SK-N-SH treated with all-trans-retinoic acid at 6 μM for 48 hours (cell line): ENCODE results near the gene MYDGF.

ENCODE experiments used
- ARNTL ChIP-seq: fragments of 450-650 bp; formaldehyde crosslinking; IDR thresholded peaks from 2 replicates; pipeline ENCODE4 v1.5.0; 2020; ENCODE audit warnings: low read depth, mild to moderate bottlenecking, moderate library complexity, borderline replicate concordance
- BACH2 ChIP-seq: fragments of 250-450 bp; sonication (Bioruptor Pico); IDR thresholded peaks from 2 replicates; pipeline ENCODE4 v1.9.0; 2021; ENCODE audit warnings: mild to moderate bottlenecking, borderline replicate concordance
- CREB5 ChIP-seq: fragments of 250-450 bp; sonication (Bioruptor Pico); IDR thresholded peaks from 2 replicates; pipeline ENCODE4 v1.5.1; 2020; ENCODE audit warnings: low read depth, mild to moderate bottlenecking, moderate library complexity
- CSRNP3 ChIP-seq: fragments of 250-450 bp; sonication (Bioruptor Pico); IDR thresholded peaks from 2 replicates; pipeline ENCODE4 v1.5.1; 2021; ENCODE audit warnings: mild to moderate bottlenecking, moderate library complexity
- ESRRG ChIP-seq: fragments of 250-450 bp; sonication (Bioruptor Pico); IDR thresholded peaks from 2 replicates; pipeline ENCODE4 v1.6.1; 2021; ENCODE audit warnings: mild to moderate bottlenecking
- GLIS3 ChIP-seq: fragments of 250-450 bp; sonication (Bioruptor Pico); IDR thresholded peaks from 2 replicates; pipeline ENCODE4 v1.5.0; 2020; ENCODE audit warnings: mild to moderate bottlenecking, moderate library complexity
- ISL1 ChIP-seq: fragments of 250-450 bp; sonication (Bioruptor Pico); IDR thresholded peaks from 2 replicates; pipeline ENCODE4 v2.1.2; 2022; ENCODE audit warnings: mild to moderate bottlenecking, moderate library complexity
- OSR1 ChIP-seq: fragments of 250-450 bp; sonication (Bioruptor Pico); IDR thresholded peaks from 2 replicates; pipeline ENCODE4 v1.8.0; 2022; ENCODE audit warnings: moderate library complexity, mild to moderate bottlenecking, inconsistent platforms
- SNAI2 ChIP-seq: fragments of 250-450 bp; sonication (Bioruptor Pico); IDR thresholded peaks from 2 replicates; pipeline ENCODE4 v1.5.0; 2020; ENCODE audit warnings: mild to moderate bottlenecking, moderate library complexity
- TOX ChIP-seq: fragments of 250-450 bp; sonication (Bioruptor Pico); IDR thresholded peaks from 2 replicates; pipeline ENCODE4 v1.8.0; 2021; ENCODE audit warnings: mild to moderate bottlenecking, moderate library complexity, borderline replicate concordance
- ZFP3 ChIP-seq: fragments of 250-450 bp; sonication (Bioruptor Pico); IDR thresholded peaks from 2 replicates; pipeline ENCODE4 v1.5.0; 2020; ENCODE audit warnings: mild to moderate bottlenecking, moderate library complexity
- TF ChIP-seq, protein P1 (sequence below): fragments of 250-450 bp; sonication (Bioruptor Pico); IDR thresholded peaks from 2 replicates; pipeline ENCODE4 v1.8.0; 2021; ENCODE audit warnings: low read depth, mild to moderate bottlenecking, moderate library complexity, borderline replicate concordance
- TF ChIP-seq, protein P2 (sequence below): fragments of 250-450 bp; sonication (Bioruptor Pico); IDR thresholded peaks from 2 replicates; pipeline ENCODE4 v1.8.0; 2020; ENCODE audit warnings: mild to moderate bottlenecking, moderate library complexity, borderline replicate concordance

- TF ChIP-seq CREB5 (CRISPR knock-in tag) (no peak), ESRRG (CRISPR knock-in tag) (no peak), BACH2 (CRISPR knock-in tag) (no peak), TOX (CRISPR knock-in tag) (no peak), ARNTL (CRISPR knock-in tag) (no peak), OSR1 (CRISPR knock-in tag) (no peak), ZFP3 (CRISPR knock-in tag) (no peak), SNAI2 (no peak), GLIS3 (CRISPR knock-in tag) (no peak), CSRNP3 (CRISPR knock-in tag) (no peak), ISL1 (CRISPR knock-in tag) (no peak)
- TF ChIP-seq, protein P1, sequence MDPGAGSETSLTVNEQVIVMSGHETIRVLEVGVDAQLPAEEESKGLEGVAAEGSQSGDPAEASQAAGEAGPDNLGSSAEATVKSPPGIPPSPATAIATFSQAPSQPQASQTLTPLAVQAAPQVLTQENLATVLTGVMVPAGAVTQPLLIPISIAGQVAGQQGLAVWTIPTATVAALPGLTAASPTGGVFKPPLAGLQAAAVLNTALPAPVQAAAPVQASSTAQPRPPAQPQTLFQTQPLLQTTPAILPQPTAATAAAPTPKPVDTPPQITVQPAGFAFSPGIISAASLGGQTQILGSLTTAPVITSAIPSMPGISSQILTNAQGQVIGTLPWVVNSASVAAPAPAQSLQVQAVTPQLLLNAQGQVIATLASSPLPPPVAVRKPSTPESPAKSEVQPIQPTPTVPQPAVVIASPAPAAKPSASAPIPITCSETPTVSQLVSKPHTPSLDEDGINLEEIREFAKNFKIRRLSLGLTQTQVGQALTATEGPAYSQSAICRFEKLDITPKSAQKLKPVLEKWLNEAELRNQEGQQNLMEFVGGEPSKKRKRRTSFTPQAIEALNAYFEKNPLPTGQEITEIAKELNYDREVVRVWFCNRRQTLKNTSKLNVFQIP, result no peak
- TF ChIP-seq, protein P2, sequence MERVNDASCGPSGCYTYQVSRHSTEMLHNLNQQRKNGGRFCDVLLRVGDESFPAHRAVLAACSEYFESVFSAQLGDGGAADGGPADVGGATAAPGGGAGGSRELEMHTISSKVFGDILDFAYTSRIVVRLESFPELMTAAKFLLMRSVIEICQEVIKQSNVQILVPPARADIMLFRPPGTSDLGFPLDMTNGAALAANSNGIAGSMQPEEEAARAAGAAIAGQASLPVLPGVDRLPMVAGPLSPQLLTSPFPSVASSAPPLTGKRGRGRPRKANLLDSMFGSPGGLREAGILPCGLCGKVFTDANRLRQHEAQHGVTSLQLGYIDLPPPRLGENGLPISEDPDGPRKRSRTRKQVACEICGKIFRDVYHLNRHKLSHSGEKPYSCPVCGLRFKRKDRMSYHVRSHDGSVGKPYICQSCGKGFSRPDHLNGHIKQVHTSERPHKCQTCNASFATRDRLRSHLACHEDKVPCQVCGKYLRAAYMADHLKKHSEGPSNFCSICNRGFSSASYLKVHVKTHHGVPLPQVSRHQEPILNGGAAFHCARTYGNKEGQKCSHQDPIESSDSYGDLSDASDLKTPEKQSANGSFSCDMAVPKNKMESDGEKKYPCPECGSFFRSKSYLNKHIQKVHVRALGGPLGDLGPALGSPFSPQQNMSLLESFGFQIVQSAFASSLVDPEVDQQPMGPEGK (CRISPR knock-in tag), result no peak
Measured at GRCh38 chr19:4676955-4677731, 7.0 kb upstream of the MYDGF start.
